GM20431 (cell line): Measurements from ENCODE around the gene RASSF8.

Source experiments
- in situ Hi-C: fragments of 300-500 bp; cut with MseI, MboI; formaldehyde crosslinking; loops from one replicate; pipeline ENCODE4 v1.15.0; 2020; ENCODE audit warnings: low sequenced_read_pairs; ENCODE audit not compliant: unreplicated experiment

The RASSF8 gene

DNA sequence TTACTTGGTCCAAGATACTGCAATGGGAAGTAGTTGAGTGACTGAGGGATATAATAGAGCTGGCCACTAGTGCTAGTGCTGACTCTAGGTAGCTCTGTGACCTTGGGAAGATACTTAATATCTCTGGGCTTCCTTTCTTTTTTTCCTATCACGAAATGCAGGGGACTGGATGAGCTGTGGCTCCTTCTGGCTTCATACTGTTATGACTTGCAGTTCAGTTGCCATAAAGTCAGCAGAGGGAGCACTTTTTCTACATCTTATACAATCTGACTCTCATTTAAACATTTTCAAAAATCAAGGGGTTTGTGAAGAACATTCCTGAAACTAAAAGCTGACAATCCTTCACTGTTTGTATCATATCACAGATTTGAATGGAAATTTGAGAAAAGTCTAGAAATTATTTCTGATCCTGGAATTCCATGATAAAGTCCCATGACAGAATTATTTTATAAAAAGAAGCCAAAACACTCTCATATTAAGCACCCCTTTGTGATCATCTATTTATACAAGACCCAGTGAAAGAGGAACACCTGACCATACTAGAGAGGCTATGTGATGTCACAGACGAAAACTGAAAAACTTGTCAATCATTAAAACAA, 161.0 kb downstream of the RASSF8 start:
- in situ Hi-C loops = no loop called here

DNA sequence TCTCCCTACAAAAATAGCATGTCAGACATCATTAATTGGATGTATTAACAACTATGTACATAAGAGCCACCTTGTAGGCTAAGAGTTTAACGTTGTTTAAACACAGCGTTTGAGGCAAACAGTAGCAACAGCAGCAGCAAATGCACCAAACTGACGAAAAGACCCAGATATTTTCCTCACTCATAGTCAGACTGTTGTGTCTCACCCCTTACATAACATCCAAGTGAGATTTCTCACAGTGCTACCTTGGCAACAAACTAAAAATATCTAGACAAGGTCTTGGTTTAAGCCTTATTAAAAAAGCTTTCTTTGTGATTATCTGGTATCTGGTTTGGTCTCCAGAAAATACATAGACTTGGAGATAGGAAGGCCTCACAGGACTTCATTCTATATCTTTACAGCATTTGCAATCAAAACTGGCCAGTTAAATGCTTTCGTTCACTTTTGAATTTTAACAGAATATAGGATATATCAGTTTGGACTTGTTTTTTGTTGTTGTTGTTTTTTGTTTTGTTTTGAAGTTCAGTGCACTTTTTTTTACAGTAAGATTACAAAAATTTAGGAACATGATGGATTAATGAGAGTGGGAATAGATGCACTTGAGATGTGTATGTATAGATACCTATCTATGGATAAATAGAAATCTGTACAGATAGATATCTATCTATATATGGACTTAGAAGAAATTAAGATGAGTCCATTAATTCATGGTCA, 162.2 kb downstream of the RASSF8 start:
- in situ Hi-C loops = no loop called here

DNA sequence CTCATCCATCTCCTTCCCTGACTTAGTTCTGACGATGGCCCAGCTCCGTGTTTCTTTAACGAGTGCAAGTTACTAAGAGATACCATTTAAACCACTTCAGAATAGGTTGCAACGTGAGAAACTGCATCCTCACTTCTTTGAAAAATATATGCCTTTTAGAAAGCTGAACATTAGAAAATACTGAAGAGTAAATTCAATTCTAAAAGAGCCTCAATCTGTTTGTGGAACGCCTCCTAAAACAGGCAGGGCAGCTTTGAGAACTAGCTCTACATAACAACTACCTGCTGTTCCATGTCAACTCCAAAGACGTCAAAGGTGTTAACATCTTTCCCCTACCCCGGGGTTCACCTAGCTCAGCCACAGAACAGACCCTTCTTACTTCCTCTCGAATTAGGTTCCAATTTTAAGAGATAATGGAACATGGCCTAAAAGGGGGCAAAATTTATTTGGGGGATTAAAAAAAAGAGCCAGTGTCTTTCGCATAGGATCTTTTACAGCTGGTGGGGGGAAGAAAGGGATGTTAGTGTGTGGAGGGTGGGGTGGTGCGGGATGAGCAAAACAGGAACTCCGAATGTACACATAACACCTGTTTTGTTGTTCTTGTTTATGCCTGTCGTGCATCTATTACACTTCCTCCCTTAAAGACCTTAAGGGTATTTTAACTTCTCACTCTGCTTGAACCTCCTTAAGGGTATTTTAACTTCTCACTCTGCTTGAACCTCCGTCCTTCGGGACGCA, 163.0 kb downstream of the RASSF8 start:
- in situ Hi-C loops = no loop called here

DNA sequence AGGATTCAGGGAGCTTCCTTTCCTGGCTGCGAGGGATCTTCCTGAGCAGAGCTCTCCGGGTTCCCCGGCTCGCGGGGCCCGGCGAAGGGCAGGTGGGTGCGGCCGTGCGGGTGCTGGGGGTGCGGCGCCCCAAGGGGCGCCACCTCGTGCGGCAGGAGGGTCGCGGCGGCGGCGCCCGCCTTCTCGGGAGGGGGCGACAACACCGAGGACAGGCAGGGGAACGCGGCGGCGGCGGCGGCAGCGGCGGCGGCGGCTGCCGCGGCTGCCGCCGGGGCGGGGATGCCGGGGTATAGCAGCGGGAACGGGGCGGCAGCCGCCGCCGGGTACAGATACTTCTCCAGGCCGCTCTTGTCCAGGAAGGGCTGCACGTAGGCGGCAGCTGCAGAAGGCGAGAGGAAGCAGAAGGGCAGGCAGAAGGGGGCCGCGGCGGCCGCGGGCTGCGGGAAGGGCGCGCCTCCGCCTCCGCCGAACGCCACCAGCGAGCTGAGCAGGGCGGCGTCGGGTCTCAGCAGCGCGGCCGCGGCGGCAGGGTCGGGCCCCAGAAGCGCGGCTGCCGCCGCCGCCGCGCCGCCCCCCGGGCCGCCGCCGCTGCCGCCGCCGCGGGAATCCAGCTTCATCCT, 163.7 kb downstream of the RASSF8 start:
- in situ Hi-C loops = no loop called here

DNA sequence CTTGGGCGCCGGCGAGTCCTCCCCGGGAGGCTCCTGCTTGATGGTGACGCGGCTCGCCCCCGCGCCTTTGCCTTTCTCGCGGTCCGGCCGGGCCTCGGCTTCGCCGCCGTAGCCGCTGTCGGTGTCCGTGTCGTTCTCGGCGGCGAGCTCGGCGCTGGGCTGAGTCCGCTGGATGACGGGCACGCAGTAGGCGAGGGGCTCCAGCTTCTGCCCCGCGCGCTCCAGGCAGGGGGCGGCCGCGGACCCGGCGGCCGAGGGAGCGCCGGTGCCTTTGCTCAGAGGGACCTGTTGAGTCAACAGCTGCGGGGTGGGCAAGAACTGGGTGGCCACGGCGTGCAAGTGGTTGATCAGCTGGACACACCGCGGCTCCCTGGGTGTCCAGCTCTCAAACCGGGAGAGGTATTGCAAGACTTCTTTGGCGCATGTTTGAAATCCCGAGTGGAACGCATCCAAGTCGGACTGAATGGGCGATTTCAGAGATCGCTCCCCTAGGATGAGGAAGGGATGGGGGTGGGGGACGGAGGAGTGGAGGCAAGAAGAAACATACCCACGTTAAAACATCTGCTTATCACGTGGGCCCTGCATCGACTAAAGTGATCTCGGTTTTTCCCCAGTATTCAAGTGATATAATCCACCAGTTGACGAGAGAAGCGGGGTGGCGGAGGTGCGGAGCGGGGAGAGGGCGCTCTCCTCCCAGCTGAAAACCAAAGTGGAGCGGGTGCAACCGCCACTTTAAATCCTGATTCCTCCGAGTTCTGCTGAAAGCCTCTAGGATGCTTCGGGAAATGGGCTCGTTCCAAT, 164.4 kb downstream of the RASSF8 start:
- in situ Hi-C loops = no loop called here

DNA sequence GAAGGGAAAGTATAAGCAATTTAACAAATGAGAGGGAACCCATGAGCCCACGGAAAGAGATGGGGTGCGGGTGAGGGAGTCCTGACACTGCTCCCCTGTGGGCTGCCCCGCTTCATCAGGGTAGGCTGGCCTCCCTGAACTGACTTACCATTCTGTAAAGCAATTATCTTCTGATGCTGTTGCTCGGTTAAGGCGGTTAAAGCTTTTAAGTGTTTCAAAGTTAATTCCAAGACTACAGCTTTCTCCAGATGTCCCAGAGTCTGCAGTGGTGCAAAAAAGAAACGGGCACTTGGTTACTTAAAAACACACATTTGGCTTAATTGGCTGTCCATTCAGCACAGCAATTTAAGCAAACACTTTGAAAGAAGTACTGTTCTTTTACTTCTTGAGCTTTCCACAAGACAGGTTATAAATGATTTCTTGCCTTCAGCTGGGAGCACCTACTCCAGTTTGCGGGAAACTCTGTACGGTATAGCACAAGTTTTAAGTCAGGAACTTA, 165.0 kb downstream of the RASSF8 start:
- in situ Hi-C loops = no loop called here

DNA sequence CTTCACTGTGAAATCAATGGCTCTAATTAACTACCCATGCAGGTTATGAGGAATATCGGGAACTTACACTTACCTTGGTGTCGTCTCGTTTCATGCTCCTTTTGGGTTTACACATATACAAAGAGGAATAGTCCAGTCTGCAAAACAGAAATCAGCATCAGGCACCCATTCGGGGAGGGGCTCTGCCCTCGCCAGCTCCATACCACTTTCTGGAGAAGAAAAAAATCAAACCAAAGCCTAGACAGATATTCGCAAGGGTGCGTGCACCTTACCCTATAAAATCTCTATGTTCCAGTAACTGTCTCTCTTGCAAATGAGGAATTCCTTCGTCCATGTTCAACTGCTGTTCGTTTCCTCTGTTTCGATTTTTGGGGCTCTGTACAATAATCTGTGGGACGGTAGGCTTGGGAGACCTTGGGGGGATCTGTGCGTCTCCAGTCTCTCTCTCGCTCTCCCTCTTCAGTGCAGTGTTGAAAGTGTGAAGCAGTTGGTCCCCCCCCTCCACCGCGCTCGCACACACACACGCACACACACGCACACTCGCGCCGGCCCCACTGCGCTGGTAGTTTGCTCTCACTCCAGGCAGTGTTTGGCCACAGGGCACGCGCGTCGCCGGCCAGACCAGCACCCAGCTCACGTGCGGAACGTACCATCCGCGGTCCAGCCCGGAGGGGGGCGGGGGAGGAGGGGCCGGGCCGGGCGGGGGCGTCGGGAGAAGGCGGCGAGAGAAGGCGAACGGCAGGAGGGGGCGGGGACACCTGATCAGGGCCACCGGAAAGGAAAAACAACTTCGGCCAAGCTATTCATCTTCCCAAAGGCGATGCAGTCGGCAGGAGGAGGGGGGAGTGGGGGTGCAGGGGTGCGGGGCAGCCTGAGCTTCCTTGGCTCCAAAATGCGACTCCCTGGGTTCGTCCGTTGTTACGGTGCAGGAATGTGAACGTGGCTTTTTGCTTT, 166.2 kb downstream of the RASSF8 start, which contains the start of gene BHLHE41:
BHLHE41 (minus strand) TSS at position 592 of the 954 bp plus-strand sequence; CDS start at position 334, 258 bp downstream.
- in situ Hi-C loops = no loop called here

DNA sequence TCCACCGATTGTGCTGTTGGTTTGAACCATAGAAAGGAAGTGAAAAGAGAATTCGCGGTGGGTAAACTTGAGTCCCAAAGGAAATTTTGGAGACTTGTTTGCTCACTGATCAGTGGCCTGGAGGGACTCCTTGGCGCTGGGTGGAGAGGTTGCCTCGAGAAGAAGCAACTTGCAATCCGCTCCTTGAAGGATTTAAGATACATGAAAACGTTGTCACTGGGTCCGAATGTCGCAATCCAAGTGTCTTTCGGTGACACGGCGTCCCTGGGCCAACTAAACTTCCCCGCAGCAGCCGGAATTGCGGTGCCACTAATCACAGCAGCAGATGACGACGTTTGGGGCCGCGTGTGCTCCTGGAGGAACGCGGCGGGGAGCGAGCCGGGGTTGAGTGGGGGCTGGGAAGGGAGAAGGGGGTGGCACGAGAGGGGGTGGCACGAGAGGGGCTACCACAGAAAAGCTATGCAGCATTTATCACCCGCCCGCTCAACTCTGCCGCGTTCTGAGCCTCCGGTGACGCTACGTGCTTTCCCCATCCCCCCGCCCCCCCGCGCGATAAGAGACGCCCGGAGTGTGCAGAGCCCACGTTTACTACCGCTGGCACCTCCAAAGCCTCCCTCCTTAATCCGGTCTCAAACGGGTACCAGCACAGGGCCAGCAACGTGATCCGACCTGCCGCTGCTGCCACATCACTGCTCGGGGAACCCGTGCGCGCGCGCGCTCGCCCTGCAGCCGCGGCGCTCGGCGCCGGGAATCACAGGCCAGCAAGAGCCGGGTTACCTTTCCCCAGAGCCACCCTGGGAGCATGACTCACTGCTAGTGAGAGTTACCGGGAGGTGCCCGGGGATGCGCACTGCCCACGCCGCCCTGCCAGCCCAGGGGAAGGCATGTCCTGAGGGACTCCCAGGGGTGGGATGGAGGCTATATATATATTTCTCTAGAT, 167.2 kb downstream of the RASSF8 start:
- in situ Hi-C loops = no loop called here

DNA sequence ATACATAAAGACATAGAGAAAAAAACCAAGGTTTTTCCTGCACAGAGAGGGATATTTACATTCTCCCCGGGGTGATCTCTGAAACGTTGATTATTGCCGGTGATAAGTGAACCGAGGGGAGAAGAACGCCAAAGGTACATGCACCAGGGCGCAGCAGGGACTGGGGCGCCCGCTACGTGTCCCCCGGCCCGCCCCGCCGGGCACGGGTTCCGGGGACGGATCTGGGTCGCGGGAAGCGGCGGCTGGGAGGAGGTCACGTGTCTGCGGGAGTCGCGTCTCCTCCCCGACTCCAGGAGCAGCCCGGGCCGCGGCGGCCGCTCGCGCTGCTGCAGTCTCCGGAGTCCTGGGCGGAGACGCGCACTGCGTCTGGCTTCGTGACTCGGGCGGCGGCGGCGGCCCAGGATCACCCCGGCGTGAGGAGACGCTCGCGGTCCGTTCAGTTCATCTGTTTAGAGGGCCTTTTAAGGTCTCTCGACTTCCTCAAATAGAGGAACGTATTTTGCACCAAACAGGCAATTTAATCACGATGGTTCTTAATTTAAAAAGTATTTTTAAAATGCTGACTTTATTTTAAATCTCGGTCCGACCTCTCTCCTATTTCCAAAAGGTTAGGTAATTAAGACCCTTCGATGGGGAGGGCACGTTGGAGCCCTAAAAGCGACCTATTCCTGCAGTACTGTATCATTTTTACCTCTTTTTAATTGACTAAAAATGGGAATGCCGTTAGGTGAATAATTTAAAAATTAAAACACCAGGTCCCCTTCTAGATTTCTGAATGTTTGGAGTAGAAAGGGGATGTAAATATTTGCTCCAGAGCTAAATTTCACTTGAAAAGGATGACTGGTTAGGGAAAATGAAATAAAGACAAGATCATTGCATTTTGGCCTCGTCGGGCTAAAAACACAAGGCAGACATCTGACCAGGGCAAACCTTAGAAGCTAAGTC, 168.1 kb downstream of the RASSF8 start:
- in situ Hi-C loops = no loop called here

DNA sequence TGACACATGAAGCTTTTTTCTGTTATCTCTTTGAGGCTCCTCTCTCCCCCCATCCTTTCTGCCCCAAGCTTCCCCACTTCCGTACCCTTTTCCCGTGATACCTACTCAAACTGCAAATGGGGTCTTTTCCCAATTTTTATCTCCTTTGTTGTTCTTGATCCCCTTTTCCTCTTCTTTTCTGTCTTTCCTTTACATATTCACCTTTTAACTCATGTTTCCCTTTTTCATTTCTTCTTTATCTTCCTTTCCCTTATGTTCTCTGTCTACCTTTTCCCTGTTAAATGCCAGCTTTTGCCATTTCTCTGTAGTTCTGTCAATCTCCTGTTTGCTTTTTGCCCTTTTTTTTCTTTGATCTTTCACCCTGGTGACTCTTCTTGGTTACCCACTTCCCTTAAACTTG, 168.9 kb downstream of the RASSF8 start:
- in situ Hi-C loops = no loop called here

DNA sequence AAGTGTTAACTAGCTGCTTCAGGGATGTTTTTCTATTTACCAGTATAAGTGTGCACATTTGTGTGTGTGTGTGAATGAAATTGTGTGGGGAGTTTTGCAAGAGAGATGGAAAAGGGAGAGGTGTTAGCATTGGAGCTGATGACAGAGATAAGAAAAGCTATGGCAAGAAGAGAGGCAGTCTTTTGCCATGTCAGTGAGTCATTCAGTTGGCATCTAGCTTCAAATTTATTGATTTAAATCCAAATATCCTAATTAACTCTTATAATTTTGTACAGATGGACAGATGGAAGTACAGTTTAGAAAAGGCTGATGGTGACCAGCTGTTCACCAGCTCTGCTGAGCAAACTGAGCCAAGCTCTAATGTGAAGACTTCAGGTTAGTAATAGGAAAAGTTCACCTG, 169.7 kb downstream of the RASSF8 start:
- in situ Hi-C loops = no loop called here
